A549 (cell line): Measurements from ENCODE around the gene TRAPPC12. TPM values are rescaled to one million over a fixed set of nuclear protein-coding genes. Genes with fewer than 3 reads are reported as not detected.

Experiments used
- ATAC-seq, 2 experiments: fragments of 200-7000 bp in 1 of 2; fragments of >200 bp in 1 of 2; cut with Nextera tagmentation in 1 of 2; cut with Tn5 transposase in 1 of 2; 3 replicates each; pipeline versions ENCODE4 v1.8.0 to v1.9.1; 2018 to 2020; ENCODE audit warnings: mild to moderate bottlenecking in 1 of 2, moderate library complexity in 1 of 2
- CTCF ChIA-PET: fragments of 300-600 bp; sonication (Branson Sonifier 250); formaldehyde crosslinking; extraction: SDS; loops from one replicate; lab custom pipeline; 2021; ENCODE audit warnings: antibody characterized with exemption, inconsistent platforms; lab: Yijun Ruan, JAX
- POLR2A ChIA-PET: fragments of 350-600 bp; formaldehyde crosslinking; extraction: SDS; loops from one replicate; lab custom pipeline; 2021; ENCODE audit warnings: antibody characterized with exemption, inconsistent platforms; lab: Yijun Ruan, JAX
- DNase-seq, 2 experiments: peaks; one replicate each; pipeline versions ENCODE4 v3.0.0 to v3.0.0-alpha.2; 2011 to 2016; ENCODE audit warnings: low read depth in 1 of 2, low spot score in 1 of 2
- FAIRE-seq: peaks from 2 replicates; lab custom pipeline; 2011; peaks lifted over from hg19 to GRCh38; lab: Jason Lieb, UNC
- H3K27ac ChIP-seq, 2 experiments: fragments of >200 bp; sonication (Bioruptor Twin); formaldehyde crosslinking; 3 replicates each; pipeline ENCODE4 v1.5.1; 2016 to 2017
- H3K4me1 ChIP-seq: fragments of >200 bp; sonication (Bioruptor Twin); formaldehyde crosslinking; 3 replicates; pipeline ENCODE4 v1.6.1; 2016
- H3K4me2 ChIP-seq: fragments of >200 bp; sonication (Bioruptor Twin); formaldehyde crosslinking; 3 replicates; pipeline ENCODE4 v1.6.1; 2016
- H3K4me3 ChIP-seq: fragments of >200 bp; sonication (Bioruptor Twin); formaldehyde crosslinking; 3 replicates; pipeline ENCODE4 v1.5.1; 2016
- H3K9me3 ChIP-seq: fragments of >200 bp; sonication (Bioruptor Twin); formaldehyde crosslinking; 3 replicates; pipeline ENCODE4 v1.6.1; 2016
- CBX8 ChIP-seq: fragments of 200-600 bp; sonication (generic); IDR thresholded peaks from 2 replicates; pipeline ENCODE4 v1.6.1; 2016
- CEBPB ChIP-seq, 2 experiments: fragments of >200 bp in 1 of 2; sonication (Bioruptor Twin) in 1 of 2; formaldehyde crosslinking in 1 of 2; IDR thresholded peaks; 2 replicates each; pipeline ENCODE4 v1.6.1; 2012 to 2016
- EHF ChIP-seq: fragments of 250-450 bp; sonication (Bioruptor Pico); IDR thresholded peaks from 2 replicates; pipeline ENCODE4 v1.5.0; 2020; ENCODE audit warnings: mild to moderate bottlenecking
- EHMT2 ChIP-seq: fragments of 200-600 bp; sonication (generic); IDR thresholded peaks from 2 replicates; pipeline ENCODE4 v1.6.1; 2016; ENCODE audit warnings: antibody characterized with exemption, low read depth, mild to moderate bottlenecking, moderate library complexity
- ELK1 ChIP-seq: fragments of 150-350 bp; IDR thresholded peaks from 2 replicates; pipeline ENCODE4 v1.6.1; 2014; ENCODE audit warnings: low read depth, mild to moderate bottlenecking, low read length
- FOSB ChIP-seq: fragments of 250-450 bp; sonication (Bioruptor Pico); IDR thresholded peaks from 2 replicates; pipeline ENCODE4 v1.5.0; 2020; ENCODE audit warnings: mild to moderate bottlenecking, moderate library complexity
- FOXS1 ChIP-seq: fragments of 250-450 bp; sonication (Bioruptor Pico); IDR thresholded peaks from 2 replicates; pipeline ENCODE4 v1.5.0; 2020; ENCODE audit warnings: mild to moderate bottlenecking, moderate library complexity
- HES2 ChIP-seq: fragments of >200 bp; sonication (Bioruptor Twin); formaldehyde crosslinking; IDR thresholded peaks from 2 replicates; pipeline ENCODE4 v1.6.1; 2016
- HOXA7 ChIP-seq: fragments of 250-450 bp; sonication (Bioruptor Pico); IDR thresholded peaks from 2 replicates; pipeline ENCODE4 v1.5.0; 2020; ENCODE audit warnings: mild to moderate bottlenecking, moderate library complexity
- JUN ChIP-seq, 2 experiments: fragments of >200 bp; sonication (Bioruptor Twin); formaldehyde crosslinking; IDR thresholded peaks; 2 replicates in 1 of 2; 3 replicates in 1 of 2; pipeline ENCODE4 v1.6.1; 2016 to 2017
- KDM1A ChIP-seq: fragments of 200-600 bp; sonication (generic); IDR thresholded peaks from 2 replicates; pipeline ENCODE4 v1.6.1; 2016; ENCODE audit warnings: low read depth, mild to moderate bottlenecking
- KDM5A ChIP-seq: fragments of 200-600 bp; sonication (generic); IDR thresholded peaks from 2 replicates; pipeline ENCODE4 v1.6.1; 2016; ENCODE audit warnings: antibody characterized with exemption, mild to moderate bottlenecking
- MAFK ChIP-seq: fragments of 450-650 bp; IDR thresholded peaks from 2 replicates; pipeline ENCODE4 v1.6.1; 2014; ENCODE audit not compliant: partially characterized antibody
- MAX ChIP-seq: IDR thresholded peaks from 2 replicates; pipeline ENCODE4 v1.6.1; 2012
- MYC ChIP-seq: IDR thresholded peaks from 2 replicates; pipeline ENCODE4 v1.6.1; 2012; ENCODE audit warnings: mild to moderate bottlenecking, inconsistent platforms, low read length, improper control_type of control experiment, borderline replicate concordance
- PBX3 ChIP-seq: IDR thresholded peaks from 2 replicates; pipeline ENCODE4 v1.6.1; 2012
- PHF8 ChIP-seq: fragments of 200-600 bp; sonication (generic); IDR thresholded peaks from 2 replicates; pipeline ENCODE4 v1.6.1; 2016; ENCODE audit warnings: low read depth, mild to moderate bottlenecking, antibody characterized with exemption, moderate library complexity, borderline replicate concordance
- POLR2A ChIP-seq: IDR thresholded peaks from 2 replicates; pipeline ENCODE4 v1.6.1; 2012; ENCODE audit warnings: mild to moderate bottlenecking, low read length
- POLR2AphosphoS2 ChIP-seq: conservative IDR thresholded peaks from 2 replicates; pipeline ENCODE4 v1.6.1; 2012; ENCODE audit warnings: low read length, improper control_type of control experiment, inconsistent platforms
- RAD21 ChIP-seq, 2 experiments: fragments of >200 bp in 1 of 2; sonication (Bioruptor Twin) in 1 of 2; formaldehyde crosslinking in 1 of 2; IDR thresholded peaks in 1 of 2; conservative IDR thresholded peaks in 1 of 2; 2 replicates in 1 of 2; 3 replicates in 1 of 2; pipeline ENCODE4 v1.6.1; 2012 to 2018; ENCODE audit warnings: inconsistent platforms in 1 of 2
- RARB ChIP-seq: fragments of 250-450 bp; sonication (Bioruptor Pico); IDR thresholded peaks from 2 replicates; pipeline ENCODE4 v1.8.0; 2021; ENCODE audit warnings: mild to moderate bottlenecking, moderate library complexity
- REST ChIP-seq: fragments of 200-600 bp; sonication (generic); IDR thresholded peaks from 2 replicates; pipeline ENCODE4 v1.6.1; 2016; ENCODE audit warnings: antibody characterized with exemption, mild to moderate bottlenecking, moderate library complexity
- SMC3 ChIP-seq: fragments of >200 bp; sonication (Bioruptor Twin); formaldehyde crosslinking; IDR thresholded peaks from 3 replicates; pipeline ENCODE4 v1.6.1; 2018; ENCODE audit warnings: inconsistent platforms
- SREBF2 ChIP-seq: fragments of 450-650 bp; IDR thresholded peaks from 2 replicates; pipeline ENCODE4 v1.6.1; 2014; ENCODE audit warnings: mild to moderate bottlenecking, moderate library complexity
- TFCP2L1 ChIP-seq: fragments of 250-450 bp; sonication (Bioruptor Pico); IDR thresholded peaks from 2 replicates; pipeline ENCODE4 v1.5.0; 2021; ENCODE audit warnings: mild to moderate bottlenecking
- ZFP36 ChIP-seq: fragments of 450-650 bp; IDR thresholded peaks from 2 replicates; pipeline ENCODE4 v1.6.1; 2014; ENCODE audit warnings: borderline replicate concordance; ENCODE audit not compliant: partially characterized antibody
- WGBS: methylation state at CpG from one replicate; pipeline ENCODE4 v1.1.6; 2017; ENCODE audit errors: missing lambda C conversion rate; 5-methylcytosine and 5-hydroxymethylcytosine counted together
- polyA plus RNA-seq, 4 experiments: library from polyadenylated mRNA; depleted of rRNA in 3 of 4; stranded (reverse); fragments of >200 nt; fragmentation: RNase III in 1 of 4; extraction: RNeasy Plus Mini Kit Qiagen cat#74134 plus additional on column Dnase treatment in 1 of 4; gene quantifications; 2 replicates in 3 of 4; 3 replicates in 1 of 4; pipeline ENCODE4 v1.2.3, GENCODE V29; 2011 to 2017
- TF ChIP-seq, protein P1 (sequence below): IDR thresholded peaks from 2 replicates; pipeline ENCODE4 v1.6.1; 2012; ENCODE audit warnings: low read depth, borderline replicate concordance

TRAPPC12 gene
- polyA plus RNA-seq, 2 of the 4 experiments (the other 2 are of a cell fraction): 42.3 to 55.0 TPM

DNA sequence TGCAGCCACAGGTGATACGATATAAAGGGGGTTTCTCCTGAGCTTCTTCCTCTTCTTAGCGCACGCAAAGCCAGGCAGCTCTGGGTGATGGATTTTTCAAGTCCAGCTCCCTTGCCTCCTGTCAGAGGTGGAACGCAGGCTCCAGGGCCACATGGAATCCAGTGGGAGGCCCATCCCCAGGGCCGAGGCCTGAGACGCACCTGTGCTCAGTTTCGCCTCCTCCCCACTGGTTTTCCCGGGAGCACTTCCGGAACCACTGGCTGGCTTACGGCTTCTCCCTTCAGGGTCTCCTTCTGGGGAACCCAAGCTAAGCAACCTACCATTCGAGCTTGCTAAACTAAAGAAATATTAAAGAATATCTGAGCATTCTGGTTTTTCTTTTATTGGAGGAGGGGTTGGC lies 63.6 kb downstream of the TRAPPC12 start:
- H3K27ac ChIP-seq: no peak overlapping the region
- H3K4me1 ChIP-seq: no peaks in the 10 kb centered on the region
- TF ChIP-seq JUN (IDR thresholded peaks at IDR 0.05) (no peak), ZFP36 (no peak), POLR2A (no peak), KDM5A (no peak), KDM1A (no peak), SREBF2 (no peak), FOSB (CRISPR knock-in tag) (no peak), EHMT2 (no peak), POLR2AphosphoS2 (no peak), HES2 (no peak), TFCP2L1 (CRISPR knock-in tag) (no peak), MAFK (no peak), FOXS1 (CRISPR knock-in tag) (no peak), SMC3 (no peak), PBX3 (no peak), ELK1 (no peak), PHF8 (no peak)
- ATAC-seq (no peak), FAIRE-seq (no peak), DNase-seq (no peak)
- no peak overlapping the region for H3K4me3 ChIP-seq
- H3K4me2 ChIP-seq: no peak overlapping the region
- WGBS: 95% methylated on average over 11 of the region's 11 CpGs
- no peaks in the 10 kb centered on the region for H3K9me3 ChIP-seq
- POLR2A ChIA-PET: no interaction called here
- CTCF ChIA-PET: interaction anchor here (0.6 to 6.5 kb wide), 11 partner anchors 9 to 200 kb away, joined by 3 to 38 read pairs (median 4); no protein-coding TSS in a partner anchor

DNA sequence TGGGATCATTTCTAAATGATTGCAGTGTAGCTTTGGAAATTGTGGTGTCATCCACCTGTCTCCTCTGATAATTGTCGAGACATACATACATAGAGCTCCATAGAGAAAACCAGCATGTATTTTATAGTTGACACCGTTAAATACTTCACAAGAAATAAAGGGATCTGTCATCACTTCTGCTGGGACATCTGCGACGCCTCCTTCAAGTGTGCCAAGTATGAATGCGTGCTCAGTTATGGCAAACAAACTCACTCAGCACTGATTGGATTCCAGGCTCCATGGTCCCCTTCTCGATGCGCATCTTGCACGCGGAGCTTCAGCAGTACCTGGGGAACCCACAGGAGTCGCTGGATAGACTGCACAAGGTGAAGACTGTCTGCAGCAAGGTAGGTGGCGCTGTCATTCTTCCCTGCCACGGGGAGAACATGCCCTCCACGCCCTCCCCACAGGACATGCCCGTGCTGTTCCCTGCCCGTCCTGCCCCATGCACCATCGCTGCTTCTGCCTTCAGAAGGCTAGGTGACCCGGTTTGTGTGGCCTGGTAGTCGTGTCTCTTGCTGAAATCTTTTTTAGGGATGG lies 64.1 kb downstream of the TRAPPC12 start:
- whole genome bisulfite sequencing: 88% methylated on average over 18 of the region's 18 CpGs
- DNase-seq (peak in 1 of 2 experiments; percentile 48), ATAC-seq (peak; percentile 66 to 82; a peak in 3 of 6 replicates), FAIRE-seq (no peak)
- Histone ChIP-seq H3K9me3 (no peaks in the 10 kb centered on the region), H3K4me2 (no peak overlapping the region), H3K27ac (no peak overlapping the region), H3K4me1 (no peaks in the 10 kb centered on the region), H3K4me3 (no peak overlapping the region)
- CTCF ChIA-PET: interaction anchor here (0.6 to 6.5 kb wide), 10 partner anchors 9 to 199 kb away, joined by 3 to 38 read pairs (median 4); no protein-coding TSS in a partner anchor
- POLR2A ChIA-PET: no interaction called here
- TF ChIP-seq RAD21 (conservative IDR thresholded peaks at IDR 0.05 in 1 of 2, IDR thresholded peaks at IDR 0.05 in 1 of 2): peak in 1 of 2 experiments; percentile 10; a peak in 1 of 5 replicates
- no peak for TF ChIP-seq EHF

DNA sequence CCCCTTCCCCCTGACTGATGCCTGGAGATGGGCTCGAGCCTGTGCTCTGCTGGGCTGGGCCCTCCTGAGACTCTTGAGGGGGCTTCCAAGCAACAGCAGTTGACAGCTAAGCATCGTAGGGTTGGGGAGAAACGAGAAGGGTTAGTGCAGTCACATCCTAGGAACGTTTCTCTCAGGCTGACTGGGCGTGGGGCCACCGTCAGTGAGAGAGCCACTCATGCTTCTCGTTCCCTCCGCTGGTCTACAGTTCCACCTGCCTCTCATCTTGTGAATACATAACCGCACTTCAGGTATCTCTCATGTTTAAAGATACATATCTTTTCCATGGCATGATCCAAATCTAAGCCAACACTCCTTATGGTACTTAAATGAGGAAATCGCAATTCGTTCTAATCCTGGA lies 66.4 kb downstream of the TRAPPC12 start:
- 92% methylated on average over 10 of the region's 11 CpGs for WGBS
- CTCF ChIA-PET: interaction anchor here (4.2 kb wide), 1 partner anchor 15 kb away, joined by 28 read pairs; no protein-coding TSS in a partner anchor
- TF ChIP-seq PHF8: no peak
- TF ChIP-seq HOXA7 (CRISPR knock-in tag): no peak
- TF ChIP-seq, protein P1, sequence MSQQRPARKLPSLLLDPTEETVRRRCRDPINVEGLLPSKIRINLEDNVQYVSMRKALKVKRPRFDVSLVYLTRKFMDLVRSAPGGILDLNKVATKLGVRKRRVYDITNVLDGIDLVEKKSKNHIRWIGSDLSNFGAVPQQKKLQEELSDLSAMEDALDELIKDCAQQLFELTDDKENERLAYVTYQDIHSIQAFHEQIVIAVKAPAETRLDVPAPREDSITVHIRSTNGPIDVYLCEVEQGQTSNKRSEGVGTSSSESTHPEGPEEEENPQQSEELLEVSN: no peak
- TF ChIP-seq RARB (CRISPR knock-in tag): no peak
- TF ChIP-seq REST: no peak
- TF ChIP-seq TFCP2L1 (CRISPR knock-in tag): no peak
- no peak for TF ChIP-seq ZFP36
- TF ChIP-seq CBX8: no peak
- no peak for TF ChIP-seq CEBPB (IDR thresholded peaks at IDR 0.05)
- no peak for TF ChIP-seq MAX
- no peak for TF ChIP-seq MYC

More for the DNA sequence above, 66.4 kb downstream of the TRAPPC12 start:
- POLR2A ChIA-PET: no interaction called here
- Histone ChIP-seq H3K4me1 (no peaks in the 10 kb centered on the region), H3K4me2 (no peak overlapping the region), H3K9me3 (no peaks in the 10 kb centered on the region), H3K27ac (no peak overlapping the region), H3K4me3 (no peak overlapping the region)
- no peak for DNase-seq
- no peak for ATAC-seq
- no peak for FAIRE-seq
